CD4-positive, alpha-beta T cell treated with Interleukin-17A for 1 hour (primary cell): Measurements from ENCODE around the gene IGF2BP1.
"Not testable (repeated sequence)": the region's sequence is repeated elsewhere in the genome, so short reads cannot be mapped to it uniquely, and the experiment has no call there.

ENCODE experiments used
- DNase-seq: peaks from one replicate; pipeline ENCODE4 v3.0.0-alpha.2; 2020

Gene IGF2BP1

DNA sequence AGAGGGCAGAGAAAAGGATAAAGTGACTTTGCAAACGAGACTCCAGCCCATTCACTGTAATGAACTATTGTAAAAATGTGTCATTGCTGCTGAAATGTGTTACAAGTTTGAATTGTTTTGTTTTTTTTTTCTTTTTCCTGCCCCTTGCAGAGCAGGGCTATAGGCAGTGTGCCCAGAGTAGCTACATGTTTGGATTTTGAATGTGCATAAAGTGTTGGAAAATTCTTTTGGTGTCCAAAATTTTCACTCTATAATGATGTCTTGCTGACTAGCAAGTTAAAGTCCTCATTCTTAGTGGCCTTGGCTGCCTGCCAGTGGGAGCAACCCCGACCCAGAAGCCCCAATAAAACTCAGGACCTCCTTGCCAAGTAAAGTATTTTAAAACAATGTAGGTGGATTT is 66.5 kb downstream of the IGF2BP1 start:
- no peak for DNase-seq

DNA sequence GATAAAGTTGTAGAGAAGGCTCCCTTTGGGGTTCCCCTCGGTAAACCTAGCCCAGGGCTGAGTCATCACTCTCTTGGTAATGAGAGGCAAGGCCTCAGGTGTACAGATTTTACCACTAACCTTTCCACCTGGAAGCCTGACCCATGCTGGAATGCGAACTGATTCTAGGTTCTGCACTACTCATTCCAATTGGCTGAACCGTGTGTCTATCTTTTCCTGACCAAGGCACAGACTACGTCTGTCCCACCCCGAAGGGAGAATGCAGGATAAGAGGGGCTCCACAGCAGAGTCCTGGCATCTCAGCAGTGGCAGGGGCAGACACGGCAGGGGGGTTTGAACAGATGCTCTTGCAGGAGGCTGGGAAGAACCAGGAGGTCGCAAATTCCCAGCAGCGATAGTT is 70.0 kb downstream of the IGF2BP1 start:
- no peak for DNase-seq

- DNase-seq: no peak
Measured at GRCh38 chr17:49069585-49070273, 72.5 kb downstream of the IGF2BP1 start.

- DNase-seq: no peak
Measured at GRCh38 chr17:49071106-49071505, 73.9 kb downstream of the IGF2BP1 start.

- no peak for DNase-seq
Measured at GRCh38 chr17:49074851-49075540, 77.8 kb downstream of the IGF2BP1 start.

DNA sequence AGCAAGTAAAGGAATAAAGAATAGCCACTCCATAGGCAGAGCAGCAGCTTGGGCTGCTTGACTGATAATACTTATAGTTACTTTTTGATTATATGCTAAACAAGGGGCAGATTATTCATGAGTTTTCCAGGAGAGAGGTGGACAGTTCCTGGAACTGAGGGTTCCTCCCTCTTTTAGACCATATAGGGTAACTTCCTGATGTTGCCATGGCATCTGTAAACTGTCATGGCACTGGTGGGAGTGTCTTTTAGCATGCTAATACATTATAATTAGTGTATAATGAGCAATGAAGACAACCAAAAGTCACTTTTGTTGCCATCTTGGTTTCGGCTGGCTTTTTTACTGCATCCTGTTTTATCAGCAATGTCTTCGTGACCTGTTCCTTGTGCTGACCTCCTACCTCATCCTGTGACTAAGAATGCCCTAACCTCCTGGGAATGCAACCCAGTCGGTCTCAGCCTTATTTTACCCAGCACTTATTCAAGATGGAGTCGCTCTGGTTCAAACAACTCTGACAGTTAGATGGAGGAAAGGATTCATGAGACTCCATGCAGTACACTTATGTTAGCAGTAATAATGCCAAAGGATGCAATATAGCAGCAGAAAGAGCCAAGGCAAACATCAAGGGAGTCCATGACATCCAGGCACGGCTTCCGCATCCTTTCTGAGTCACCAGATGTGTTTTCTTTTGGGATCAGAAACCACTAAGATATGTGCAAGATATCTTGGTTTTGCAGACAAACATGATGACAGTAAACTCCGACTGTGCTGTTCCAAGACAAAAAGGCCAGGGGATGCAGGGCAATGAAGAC is 79.6 kb downstream of the IGF2BP1 start:
- DNase-seq: no peak

- no peak for DNase-seq
Measured at GRCh38 chr17:49078248-49078647, 81.1 kb downstream of the IGF2BP1 start.

DNA sequence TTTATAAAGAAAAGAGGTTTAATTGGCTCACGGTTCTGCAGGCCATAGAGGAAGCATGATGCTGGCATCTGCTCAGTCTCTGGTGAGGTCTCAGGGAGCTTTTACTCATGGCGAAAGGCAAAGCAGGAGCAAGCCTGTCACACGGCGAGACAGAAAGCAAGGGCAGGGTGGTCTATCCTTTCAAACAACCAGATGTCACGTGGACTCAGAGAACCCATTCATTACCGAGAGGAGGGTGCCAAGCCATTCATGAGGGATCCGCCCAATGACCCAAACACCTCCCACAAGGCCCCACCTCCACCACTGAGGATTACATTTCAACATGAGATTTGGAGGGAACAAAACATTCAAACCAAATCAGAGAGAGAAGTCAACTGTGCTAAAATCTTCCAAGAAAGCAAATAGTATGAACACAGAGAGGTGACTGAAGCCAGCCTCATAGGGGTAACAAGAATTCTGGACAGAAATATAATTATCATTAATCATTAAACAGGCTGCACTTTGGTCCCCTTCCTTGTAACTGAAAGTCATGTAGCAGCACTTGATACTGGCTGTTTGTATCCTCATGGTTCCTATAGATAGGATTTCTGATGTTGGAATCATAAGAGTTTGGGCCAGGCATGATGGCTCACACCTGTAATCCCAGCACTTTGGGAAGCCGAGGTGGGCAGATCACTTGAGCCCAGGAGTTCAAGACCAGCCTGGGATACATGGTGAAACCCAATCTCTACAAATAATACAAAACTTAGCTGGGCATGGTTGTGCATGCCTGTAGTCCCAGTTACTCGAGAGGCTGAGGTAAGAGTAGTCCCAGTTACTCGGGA is 82.9 kb downstream of the IGF2BP1 start:
- DNase-seq: no peak

GRCh38 chr17:49082231-49082630 is 85.0 kb downstream of the IGF2BP1 start:
- DNase-seq: no peak

DNA sequence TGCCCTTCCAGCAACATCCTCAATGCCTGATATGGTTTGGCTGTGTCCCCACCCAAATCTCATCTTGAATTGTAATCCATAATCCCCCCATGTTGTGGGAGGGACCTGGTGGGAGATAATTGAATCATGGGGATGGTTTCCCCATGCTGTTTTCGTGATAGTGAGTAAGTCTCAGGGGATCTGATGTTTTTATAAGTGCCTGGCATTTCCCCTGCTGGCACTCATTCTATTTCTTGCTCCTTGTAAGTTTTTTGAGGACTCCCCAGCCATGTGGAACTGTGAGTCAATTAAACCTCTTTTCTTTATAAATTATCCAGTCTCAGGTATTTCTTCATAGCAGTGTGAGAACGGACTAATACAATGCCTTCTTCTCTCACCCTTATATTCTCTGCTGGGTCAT is 87.9 kb downstream of the IGF2BP1 start:
- DNase-seq: not testable (repeated sequence)

DNA sequence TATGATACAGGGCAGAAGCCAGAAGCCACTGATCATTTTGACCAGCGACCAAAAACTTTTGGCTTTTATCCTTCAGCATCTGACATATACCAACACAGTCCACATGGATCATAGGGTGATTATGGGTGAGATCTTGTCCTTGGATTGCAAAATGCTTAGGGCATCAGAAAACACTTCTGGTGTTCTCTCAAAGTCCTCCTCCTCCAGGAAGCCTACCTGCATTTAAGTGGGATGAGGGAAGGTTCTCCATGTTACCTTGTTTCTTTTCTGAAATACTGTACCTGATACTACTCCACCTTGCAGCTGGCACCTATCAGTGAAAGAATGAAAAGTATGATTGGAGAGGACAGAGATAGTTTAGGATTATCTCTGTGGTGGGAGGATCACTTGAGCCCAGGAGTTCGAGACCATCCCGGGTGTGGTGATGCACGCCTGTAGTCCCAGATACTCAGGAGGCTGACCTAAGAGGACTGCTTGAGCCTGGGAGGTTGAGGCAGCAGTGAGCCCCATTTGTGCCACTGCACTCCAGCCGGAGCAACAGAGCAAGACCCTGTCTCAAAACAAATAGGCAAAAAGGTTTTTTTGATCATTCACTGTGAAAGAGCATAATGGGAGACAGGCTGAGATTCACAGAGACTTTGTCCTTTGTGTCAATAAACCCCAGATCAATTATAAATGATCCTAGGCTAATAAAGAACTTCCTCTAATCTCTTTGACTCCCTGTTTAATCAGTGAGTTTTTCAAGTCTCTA is 88.6 kb downstream of the IGF2BP1 start:
- no peak for DNase-seq

DNA sequence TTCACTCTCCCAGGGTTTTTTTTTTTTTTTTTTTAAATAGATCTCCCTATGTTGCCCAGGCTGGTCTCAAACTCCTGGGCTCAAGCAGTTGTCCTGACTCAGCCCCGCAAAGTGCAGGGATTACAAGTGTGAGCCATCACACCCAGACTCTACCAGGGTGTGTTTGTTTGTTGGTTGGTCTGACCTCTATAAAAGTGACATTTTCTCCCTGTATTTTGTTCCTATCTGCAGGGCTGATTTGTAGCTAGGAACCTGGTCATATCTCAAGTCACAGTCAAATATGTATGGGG is 89.1 kb downstream of the IGF2BP1 start:
- no peak for DNase-seq

DNA sequence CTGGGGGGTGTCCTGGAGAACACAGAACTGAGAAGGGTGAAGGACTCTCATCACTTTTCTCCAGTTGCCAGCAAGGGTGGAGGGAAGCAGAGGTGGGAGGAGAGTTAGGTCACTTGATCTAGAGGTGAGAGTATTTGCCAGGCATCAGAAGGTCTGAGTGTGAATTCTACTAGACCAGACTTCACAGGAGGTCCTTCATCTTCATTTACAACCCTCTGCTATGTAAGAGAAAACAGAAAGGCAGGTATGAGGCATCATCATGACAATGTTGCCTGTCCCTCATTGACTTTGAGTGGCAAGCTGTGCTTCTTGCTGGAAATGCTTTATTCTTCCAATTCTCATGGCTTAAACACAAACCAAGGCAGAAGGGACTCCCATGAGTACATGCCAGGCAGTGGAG is 89.5 kb downstream of the IGF2BP1 start:
- DNase-seq: no peak

GRCh38 chr17:49089094-49089493 is 91.9 kb downstream of the IGF2BP1 start:
- DNase-seq: no peak

DNA sequence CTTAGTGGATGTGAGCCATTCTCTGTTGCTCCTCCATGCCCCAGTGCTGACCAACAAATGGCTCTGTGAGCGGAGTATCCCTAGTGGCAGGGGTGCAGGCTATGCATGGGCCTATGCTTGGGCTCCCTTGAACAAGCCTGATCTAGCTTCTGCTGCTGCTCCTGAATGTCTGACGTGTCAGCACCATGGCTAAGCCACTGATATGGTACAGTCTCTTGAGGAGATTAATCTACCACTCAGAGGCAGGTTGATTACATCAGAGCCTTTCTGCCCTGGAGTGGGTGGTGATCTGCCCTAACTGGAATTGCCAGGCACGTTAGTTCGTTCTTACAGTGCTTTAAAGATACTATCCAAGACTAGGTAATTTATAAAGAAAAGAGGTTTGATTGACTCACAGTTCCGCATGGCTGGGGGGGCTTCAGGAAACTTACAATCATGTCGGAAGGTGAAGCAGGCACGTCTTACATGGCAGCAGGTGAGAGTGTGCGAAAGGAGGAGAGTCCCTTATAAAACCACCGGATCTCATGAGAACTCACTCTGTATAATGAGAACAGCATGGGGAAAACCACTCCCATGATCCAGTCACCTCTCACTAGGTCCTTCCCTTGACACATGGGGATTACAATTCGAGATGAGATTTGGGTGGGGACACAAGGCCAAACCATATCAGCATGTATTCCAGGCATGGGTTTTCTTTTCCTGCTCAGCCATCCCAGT is 93.9 kb downstream of the IGF2BP1 start:
- DNase-seq: no peak

- no peak for DNase-seq
Measured at GRCh38 chr17:49093131-49093530, 95.9 kb downstream of the IGF2BP1 start.

GRCh38 chr17:49100601-49101000 is 103.4 kb downstream of the IGF2BP1 start:
- DNase-seq: no peak

- no peak for DNase-seq
Measured at GRCh38 chr17:49101054-49101534, 103.9 kb downstream of the IGF2BP1 start.

GRCh38 chr17:49103360-49103759 is 106.2 kb downstream of the IGF2BP1 start:
- not testable (repeated sequence) for DNase-seq

DNA sequence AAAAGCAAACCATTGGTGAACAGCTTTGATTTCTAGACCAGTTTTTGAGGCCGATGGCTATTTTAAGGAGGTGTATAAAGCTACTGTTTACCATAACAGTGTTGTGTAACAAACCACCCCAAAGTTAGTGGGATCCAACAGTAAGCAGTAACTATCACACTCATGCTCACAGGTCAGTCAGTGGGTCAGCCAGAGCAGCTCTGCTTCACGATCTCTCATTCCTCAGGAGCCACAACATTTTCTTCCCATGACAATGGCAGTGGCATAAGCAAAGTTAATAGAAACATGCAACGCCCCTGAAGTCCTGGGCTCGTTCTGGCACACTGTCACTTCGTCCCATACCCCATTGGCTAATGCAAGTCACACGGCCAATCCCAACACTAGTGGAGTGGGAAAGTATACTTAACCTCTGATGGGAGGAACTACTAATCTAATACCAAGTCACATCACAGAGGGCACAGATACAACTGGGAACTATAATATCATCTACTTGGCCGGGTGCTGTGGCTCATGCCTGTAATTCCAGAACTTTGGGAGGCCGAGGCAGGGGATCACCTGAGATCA is 107.4 kb downstream of the IGF2BP1 start:
- DNase-seq: no peak
